DND-41 (cell line): ENCODE results near the gene SQSTM1.
"Not testable (repeated sequence)": the region's sequence is repeated elsewhere in the genome, so short reads cannot be mapped to it uniquely, and the experiment has no call there.

Experiments used
- CTCF ChIP-seq: IDR thresholded peaks from 2 replicates; pipeline ENCODE4 v1.5.1; 2012; ENCODE audit warnings: borderline replicate concordance, low read length, moderate library complexity, mild to moderate bottlenecking; ENCODE audit not compliant: poor library complexity, severe bottlenecking; ENCODE audit errors: extremely low read depth
- EZH2 ChIP-seq: IDR thresholded peaks from 3 replicates; pipeline ENCODE4 v1.6.1; 2012; ENCODE audit warnings: borderline replicate concordance, low read depth, mild to moderate bottlenecking, moderate library complexity, low read length, inconsistent platforms; ENCODE audit not compliant: severe bottlenecking

GRCh38 chr5:179834871-179835270 lies 14.2 kb downstream of the SQSTM1 start:
- not testable (repeated sequence) for TF ChIP-seq CTCF, EZH2
